ENCODE results near the gene TPR. TPM values are rescaled to one million over a fixed set of nuclear protein-coding genes. Genes with fewer than 3 reads are reported as not detected.

The TPR gene
- total RNA-seq, 2 experiments from 2014 or later = 120 to 139 TPM

DNA sequence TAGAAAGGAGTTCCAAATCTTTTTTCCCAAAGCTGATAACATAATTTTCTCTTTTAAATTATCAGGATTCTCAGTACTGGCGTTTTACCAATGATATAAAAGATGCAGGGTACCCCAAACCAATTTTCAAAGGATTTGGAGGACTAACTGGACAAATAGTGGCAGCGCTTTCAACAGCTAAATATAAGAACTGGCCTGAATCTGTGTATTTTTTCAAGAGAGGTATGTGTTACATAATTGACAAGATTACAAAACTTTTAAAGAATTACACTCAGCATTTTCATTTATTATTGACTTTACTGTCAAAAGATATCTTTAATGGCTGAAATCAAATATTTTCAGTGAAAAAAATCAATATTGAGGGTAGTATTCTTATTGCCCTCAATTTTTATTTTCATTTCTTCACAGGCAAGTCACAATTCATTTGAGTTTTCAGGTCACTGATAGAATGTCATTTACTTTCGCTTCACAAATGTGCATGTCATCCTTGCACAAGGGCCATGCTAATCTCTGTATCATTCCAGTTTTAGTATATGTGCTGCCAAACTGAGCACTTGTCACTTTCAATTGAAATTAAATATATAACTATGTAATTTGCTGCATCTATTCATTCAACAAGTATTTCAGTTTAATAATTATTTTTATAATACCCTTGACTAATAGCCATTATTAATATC lies 63.5 kb downstream of the TPR start:
- peaks cover 2% of the 10 kb centered on the region for H3K9me3 Mint-ChIP-seq
- H3K27me3 Mint-ChIP-seq = no peaks in the 10 kb centered on the region
- H3K4me1 Mint-ChIP-seq (ENCODE audit: low read depth) = peaks cover 5% of the 10 kb centered on the region
- intact Hi-C loops (cut with micrococcal nuclease) = no loop called here
- DNase-seq (no peak), ATAC-seq (no peak)
- POLR2A ChIA-PET = no interaction called here
- CTCF ChIA-PET = no interaction called here
- no peak overlapping the region for H3K4me3 Mint-ChIP-seq
- H3K27ac Mint-ChIP-seq = no peak overlapping the region
- TF ChIP-seq, protein P1, sequence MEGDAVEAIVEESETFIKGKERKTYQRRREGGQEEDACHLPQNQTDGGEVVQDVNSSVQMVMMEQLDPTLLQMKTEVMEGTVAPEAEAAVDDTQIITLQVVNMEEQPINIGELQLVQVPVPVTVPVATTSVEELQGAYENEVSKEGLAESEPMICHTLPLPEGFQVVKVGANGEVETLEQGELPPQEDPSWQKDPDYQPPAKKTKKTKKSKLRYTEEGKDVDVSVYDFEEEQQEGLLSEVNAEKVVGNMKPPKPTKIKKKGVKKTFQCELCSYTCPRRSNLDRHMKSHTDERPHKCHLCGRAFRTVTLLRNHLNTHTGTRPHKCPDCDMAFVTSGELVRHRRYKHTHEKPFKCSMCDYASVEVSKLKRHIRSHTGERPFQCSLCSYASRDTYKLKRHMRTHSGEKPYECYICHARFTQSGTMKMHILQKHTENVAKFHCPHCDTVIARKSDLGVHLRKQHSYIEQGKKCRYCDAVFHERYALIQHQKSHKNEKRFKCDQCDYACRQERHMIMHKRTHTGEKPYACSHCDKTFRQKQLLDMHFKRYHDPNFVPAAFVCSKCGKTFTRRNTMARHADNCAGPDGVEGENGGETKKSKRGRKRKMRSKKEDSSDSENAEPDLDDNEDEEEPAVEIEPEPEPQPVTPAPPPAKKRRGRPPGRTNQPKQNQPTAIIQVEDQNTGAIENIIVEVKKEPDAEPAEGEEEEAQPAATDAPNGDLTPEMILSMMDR (IDR thresholded peaks at IDR 0.05) = no peak
- peaks cover 37% of the 10 kb centered on the region for H3K36me3 Mint-ChIP-seq (ENCODE audit: low read depth)

DNA sequence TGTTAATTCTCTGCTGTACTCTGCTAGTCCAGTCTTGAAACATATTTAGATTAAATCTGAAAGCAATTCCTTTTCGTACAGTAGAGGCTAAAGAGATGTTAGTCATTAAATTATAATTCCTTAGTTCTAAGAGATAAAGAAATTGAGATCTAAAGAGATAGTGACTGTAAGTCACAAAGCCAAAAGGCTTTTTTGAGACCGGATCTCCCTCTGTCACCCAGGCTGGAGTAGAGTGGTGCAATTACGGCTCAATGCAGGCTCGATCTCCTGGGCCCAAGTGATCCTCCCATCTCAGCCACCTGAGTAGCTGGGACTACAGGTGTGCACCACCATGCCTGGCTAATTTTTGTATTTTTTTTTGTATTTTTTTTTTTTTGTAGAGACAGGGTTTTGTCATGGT lies 64.7 kb downstream of the TPR start:
- DNase-seq (no peak), ATAC-seq (no peak)
- Mint-ChIP-seq H3K27ac (no peak overlapping the region), H3K27me3 (no peaks in the 10 kb centered on the region), H3K4me3 (no peak overlapping the region), H3K36me3 (ENCODE audit: low read depth) (peaks cover 32% of the 10 kb centered on the region), H3K4me1 (ENCODE audit: low read depth) (peaks cover 16% of the 10 kb centered on the region), H3K9me3 (peaks cover 2% of the 10 kb centered on the region)
- TF ChIP-seq, protein P1 (IDR thresholded peaks at IDR 0.05) = no peak
- CTCF ChIA-PET = no interaction called here
- intact Hi-C loops (cut with micrococcal nuclease) = no loop called here
- POLR2A ChIA-PET = no interaction called here

DNA sequence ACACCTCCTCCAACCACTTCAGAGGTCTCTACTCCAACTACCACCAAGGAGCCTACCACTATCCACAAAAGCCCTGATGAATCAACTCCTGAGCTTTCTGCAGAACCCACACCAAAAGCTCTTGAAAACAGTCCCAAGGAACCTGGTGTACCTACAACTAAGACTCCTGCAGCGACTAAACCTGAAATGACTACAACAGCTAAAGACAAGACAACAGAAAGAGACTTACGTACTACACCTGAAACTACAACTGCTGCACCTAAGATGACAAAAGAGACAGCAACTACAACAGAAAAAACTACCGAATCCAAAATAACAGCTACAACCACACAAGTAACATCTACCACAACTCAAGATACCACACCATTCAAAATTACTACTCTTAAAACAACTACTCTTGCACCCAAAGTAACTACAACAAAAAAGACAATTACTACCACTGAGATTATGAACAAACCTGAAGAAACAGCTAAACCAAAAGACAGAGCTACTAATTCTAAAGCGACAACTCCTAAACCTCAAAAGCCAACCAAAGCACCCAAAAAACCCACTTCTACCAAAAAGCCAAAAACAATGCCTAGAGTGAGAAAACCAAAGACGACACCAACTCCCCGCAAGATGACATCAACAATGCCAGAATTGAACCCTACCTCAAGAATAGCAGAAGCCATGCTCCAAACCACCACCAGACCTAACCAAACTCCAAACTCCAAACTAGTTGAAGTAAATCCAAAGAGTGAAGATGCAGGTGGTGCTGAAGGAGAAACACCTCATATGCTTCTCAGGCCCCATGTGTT lies 66.6 kb downstream of the TPR start:
- H3K4me1 Mint-ChIP-seq (ENCODE audit: low read depth) = peaks cover 31% of the 10 kb centered on the region
- CTCF ChIA-PET = interaction anchor here (0.8 to 1.3 kb wide), 5 partner anchors 9 to 67 kb away, joined by 3 to 7 read pairs (median 4); partner anchors contain the start of gene TPR
- H3K9me3 Mint-ChIP-seq = peaks cover 2% of the 10 kb centered on the region
- H3K27ac Mint-ChIP-seq = no peak overlapping the region
- peaks cover 20% of the 10 kb centered on the region for H3K36me3 Mint-ChIP-seq (ENCODE audit: low read depth)
- no peaks in the 10 kb centered on the region for H3K27me3 Mint-ChIP-seq
- TF ChIP-seq, protein P1 (IDR thresholded peaks at IDR 0.05) = no peak
- POLR2A ChIA-PET = interaction anchor here (1.1 kb wide), 1 partner anchor 10 kb away, joined by 3 read pairs; no protein-coding TSS in a partner anchor
- H3K4me3 Mint-ChIP-seq = no peak overlapping the region
- intact Hi-C loops (cut with micrococcal nuclease) = no loop called here
- DNase-seq = peak; percentile 17
- ATAC-seq = peak; percentile 60

DNA sequence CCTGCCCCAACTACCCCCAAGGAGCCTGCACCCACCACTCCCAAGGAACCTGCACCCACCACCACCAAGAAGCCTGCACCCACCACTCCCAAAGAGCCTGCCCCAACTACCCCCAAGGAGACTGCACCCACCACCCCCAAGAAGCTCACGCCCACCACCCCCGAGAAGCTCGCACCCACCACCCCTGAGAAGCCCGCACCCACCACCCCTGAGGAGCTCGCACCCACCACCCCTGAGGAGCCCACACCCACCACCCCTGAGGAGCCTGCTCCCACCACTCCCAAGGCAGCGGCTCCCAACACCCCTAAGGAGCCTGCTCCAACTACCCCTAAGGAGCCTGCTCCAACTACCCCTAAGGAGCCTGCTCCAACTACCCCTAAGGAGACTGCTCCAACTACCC lies 67.6 kb downstream of the TPR start:
- Mint-ChIP-seq H3K9me3 (peaks cover 2% of the 10 kb centered on the region), H3K27me3 (no peaks in the 10 kb centered on the region), H3K27ac (no peak overlapping the region), H3K4me3 (no peak overlapping the region), H3K4me1 (ENCODE audit: low read depth) (peaks cover 33% of the 10 kb centered on the region), H3K36me3 (ENCODE audit: low read depth) (peaks cover 14% of the 10 kb centered on the region)
- TF ChIP-seq, protein P1 (IDR thresholded peaks at IDR 0.05) = no peak
- DNase-seq (no peak), ATAC-seq (no peak)
- intact Hi-C loops (cut with micrococcal nuclease) = no loop called here
- ChIA-PET POLR2A (no interaction called here), CTCF (no interaction called here)

DNA sequence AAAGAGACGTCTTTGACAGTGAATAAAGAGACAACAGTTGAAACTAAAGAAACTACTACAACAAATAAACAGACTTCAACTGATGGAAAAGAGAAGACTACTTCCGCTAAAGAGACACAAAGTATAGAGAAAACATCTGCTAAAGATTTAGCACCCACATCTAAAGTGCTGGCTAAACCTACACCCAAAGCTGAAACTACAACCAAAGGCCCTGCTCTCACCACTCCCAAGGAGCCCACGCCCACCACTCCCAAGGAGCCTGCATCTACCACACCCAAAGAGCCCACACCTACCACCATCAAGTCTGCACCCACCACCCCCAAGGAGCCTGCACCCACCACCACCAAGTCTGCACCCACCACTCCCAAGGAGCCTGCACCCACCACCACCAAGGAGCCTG lies 68.5 kb downstream of the TPR start:
- CTCF ChIA-PET = interaction anchor here (1.3 to 3.3 kb wide), 2 partner anchors 10 to 13 kb away, joined by 8 to 25 read pairs; no protein-coding TSS in a partner anchor
- H3K4me3 Mint-ChIP-seq = no peak overlapping the region

More for the DNA sequence above, 68.5 kb downstream of the TPR start:
- ATAC-seq (peak; percentile 42), DNase-seq (no peak)
- Mint-ChIP-seq H3K27me3 (no peaks in the 10 kb centered on the region), H3K9me3 (peaks cover 2% of the 10 kb centered on the region), H3K4me1 (ENCODE audit: low read depth) (peaks cover 38% of the 10 kb centered on the region), H3K36me3 (ENCODE audit: low read depth) (peaks cover 9% of the 10 kb centered on the region), H3K27ac (peak overlapping the region; percentile 43)
- intact Hi-C loops (cut with micrococcal nuclease) = no loop called here
- TF ChIP-seq, protein P1 (IDR thresholded peaks at IDR 0.05) = no peak
- POLR2A ChIA-PET = interaction anchor here (1.0 kb wide), 1 partner anchor 19 kb away, joined by 3 read pairs; no protein-coding TSS in a partner anchor

Measured in activated CD8-positive, alpha-beta T cell treated with anti-CD3 and anti-CD28 coated beads for 36 hours (primary cell).